Stomach smooth muscle (tissue), 2 donors: ENCODE data around the gene CEP104.
A peak's percentile ranks its signal among the peaks of the same experiment; 100 is the strongest.

Experiments
- H3K27ac ChIP-seq: one replicate; pipeline ENCODE4 v1.7.0; 2013; ENCODE audit warnings: mild to moderate bottlenecking, low read length, inconsistent platforms
- H3K27me3 ChIP-seq, 2 donors: one replicate each; pipeline ENCODE4 v1.7.0; 2013; ENCODE audit warnings: low read length in 2 of 2; ENCODE audit not compliant: insufficient read depth in 2 of 2, control insufficient read depth in 1 of 2
- H3K36me3 ChIP-seq, 2 donors: one replicate each; pipeline ENCODE4 v1.7.0; 2013; ENCODE audit warnings: low read length in 2 of 2; ENCODE audit not compliant: control insufficient read depth in 2 of 2, insufficient read depth in 2 of 2
- H3K4me1 ChIP-seq: one replicate; pipeline ENCODE4 v1.7.0; 2013; ENCODE audit warnings: low read length; ENCODE audit not compliant: control insufficient read depth, insufficient read depth
- H3K4me3 ChIP-seq, 2 donors: one replicate each; pipeline ENCODE4 v1.7.0; 2013; ENCODE audit warnings: low read length in 2 of 2
- H3K9ac ChIP-seq, 2 donors: one replicate each; pipeline ENCODE4 v1.7.0; 2013; ENCODE audit warnings: low read length in 2 of 2, mild to moderate bottlenecking in 1 of 2
- H3K9me3 ChIP-seq, 2 donors: one replicate each; pipeline ENCODE4 v1.7.0; 2013; ENCODE audit warnings: low read length in 2 of 2; ENCODE audit not compliant: control insufficient read depth in 2 of 2
- donor health status: healthy.
- donor health status: Pancreatic carcinoma.

Gene CEP104

DNA sequence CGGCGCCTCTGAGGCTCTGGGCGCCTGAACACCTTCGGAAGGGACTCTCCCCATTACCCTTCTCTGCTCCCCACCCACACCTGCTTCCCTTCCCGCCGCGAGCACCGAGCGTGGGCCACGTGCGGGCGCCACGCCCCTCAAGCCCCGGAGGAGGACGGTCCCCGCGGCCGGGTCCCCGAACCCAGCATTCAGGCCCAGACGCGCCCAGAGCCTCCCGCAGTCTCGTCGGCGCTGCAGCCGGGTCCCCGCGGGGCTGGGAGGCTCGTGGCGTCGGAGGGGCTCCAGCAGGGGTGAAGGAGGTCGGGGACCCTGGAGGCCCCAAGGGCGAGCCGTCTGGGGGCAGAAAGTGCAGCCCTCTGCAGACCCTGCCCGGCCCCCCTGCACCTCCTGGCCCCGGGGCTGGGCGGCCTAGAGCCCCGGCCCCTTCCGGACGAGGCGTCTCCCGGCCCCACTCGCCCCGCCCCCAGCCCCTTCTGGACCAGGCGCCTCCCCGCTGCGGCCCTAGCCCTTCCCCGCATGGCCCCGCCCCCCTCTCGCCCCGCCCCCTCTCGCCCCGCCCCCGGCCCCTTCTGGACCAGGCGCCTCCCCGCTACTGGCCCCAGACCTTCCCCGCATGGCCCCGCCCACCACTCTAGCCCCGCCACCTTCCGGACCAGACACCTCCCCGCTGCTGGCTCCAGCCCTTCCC is 84.8 kb downstream of the CEP104 start:
- no peak overlapping the region for H3K27ac ChIP-seq
- peaks cover 33% of the 10 kb centered on the region for H3K4me1 ChIP-seq
- peak overlapping the region; percentile 58 to 60 for H3K9ac ChIP-seq

GRCh38 chr1:3771108-3772026 is 85.6 kb downstream of the CEP104 start:
- Histone ChIP-seq H3K27ac (no peak overlapping the region), H3K4me1 (peaks cover 33% of the 10 kb centered on the region), H3K4me3 (peak overlapping the region; percentile 70 to 74), H3K36me3 (no peaks in the 10 kb centered on the region), H3K27me3 (no peaks in the 10 kb centered on the region), H3K9me3 (no peaks in the 10 kb centered on the region), H3K9ac (peak overlapping the region; percentile 58 to 60)

More for the DNA sequence above, 84.8 kb downstream of the CEP104 start:
- Histone ChIP-seq H3K27me3 (no peaks in the 10 kb centered on the region), H3K9me3 (no peaks in the 10 kb centered on the region), H3K36me3 (no peaks in the 10 kb centered on the region), H3K4me3 (peak overlapping the region; percentile 70 to 74)

- H3K36me3 ChIP-seq = no peaks in the 10 kb centered on the region
- no peak overlapping the region for H3K4me3 ChIP-seq
- no peak overlapping the region for H3K9ac ChIP-seq
- H3K4me1 ChIP-seq = peaks cover 30% of the 10 kb centered on the region
- H3K27ac ChIP-seq = no peak overlapping the region
- H3K9me3 ChIP-seq = no peaks in the 10 kb centered on the region
- no peaks in the 10 kb centered on the region for H3K27me3 ChIP-seq
Observed at GRCh38 chr1:3770047-3770765, 86.8 kb downstream of the CEP104 start.

- peaks cover 0 to 2% of the 10 kb centered on the region in 2 donors for H3K27me3 ChIP-seq
- H3K9me3 ChIP-seq = no peaks in the 10 kb centered on the region
- H3K4me3 ChIP-seq = no peak overlapping the region
- H3K36me3 ChIP-seq = no peaks in the 10 kb centered on the region
- H3K9ac ChIP-seq = no peak overlapping the region
- no peak overlapping the region for H3K27ac ChIP-seq
- peaks cover 28% of the 10 kb centered on the region for H3K4me1 ChIP-seq
Observed at GRCh38 chr1:3768811-3769390, 88.1 kb downstream of the CEP104 start.

GRCh38 chr1:3767328-3767925 is 89.6 kb downstream of the CEP104 start:
- Histone ChIP-seq H3K9ac (no peak overlapping the region), H3K9me3 (no peaks in the 10 kb centered on the region), H3K4me1 (peaks cover 16% of the 10 kb centered on the region), H3K36me3 (no peaks in the 10 kb centered on the region), H3K27ac (no peak overlapping the region), H3K4me3 (no peak overlapping the region), H3K27me3 (peaks cover 2 to 7% of the 10 kb centered on the region in 2 donors)

- H3K9ac ChIP-seq = no peak overlapping the region
- no peaks in the 10 kb centered on the region for H3K9me3 ChIP-seq
- no peak overlapping the region for H3K4me3 ChIP-seq
- no peaks in the 10 kb centered on the region for H3K36me3 ChIP-seq
- H3K27me3 ChIP-seq = peaks cover 9 to 15% of the 10 kb centered on the region in 2 donors
- H3K27ac ChIP-seq = no peak overlapping the region
- H3K4me1 ChIP-seq = no peaks in the 10 kb centered on the region
Observed at GRCh38 chr1:3763351-3764125, 93.5 kb downstream of the CEP104 start.

DNA sequence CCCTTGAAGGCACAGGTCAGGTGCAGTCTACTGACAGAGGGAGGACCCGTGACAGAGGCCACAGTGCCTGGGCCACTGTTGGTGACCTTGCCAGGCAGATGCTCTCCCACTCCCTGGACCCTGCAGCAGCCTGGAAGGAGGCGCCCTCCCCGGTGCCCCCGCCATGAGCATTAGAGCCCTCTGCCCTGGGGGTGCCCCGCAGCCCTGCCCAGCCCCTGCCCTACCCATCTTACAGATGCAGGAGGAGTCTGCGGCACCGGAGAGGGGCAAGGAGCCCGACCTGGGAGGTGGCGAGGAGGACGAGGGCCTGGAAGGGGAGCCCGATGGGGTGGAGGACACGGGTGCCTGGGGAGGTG is 94.2 kb downstream of the CEP104 start:
- no peak overlapping the region for H3K9ac ChIP-seq
- H3K27ac ChIP-seq = no peak overlapping the region
- peaks cover 9 to 15% of the 10 kb centered on the region in 2 donors for H3K27me3 ChIP-seq
- no peaks in the 10 kb centered on the region for H3K4me1 ChIP-seq
- no peaks in the 10 kb centered on the region for H3K36me3 ChIP-seq
- no peaks in the 10 kb centered on the region for H3K9me3 ChIP-seq
- H3K4me3 ChIP-seq = no peak overlapping the region

DNA sequence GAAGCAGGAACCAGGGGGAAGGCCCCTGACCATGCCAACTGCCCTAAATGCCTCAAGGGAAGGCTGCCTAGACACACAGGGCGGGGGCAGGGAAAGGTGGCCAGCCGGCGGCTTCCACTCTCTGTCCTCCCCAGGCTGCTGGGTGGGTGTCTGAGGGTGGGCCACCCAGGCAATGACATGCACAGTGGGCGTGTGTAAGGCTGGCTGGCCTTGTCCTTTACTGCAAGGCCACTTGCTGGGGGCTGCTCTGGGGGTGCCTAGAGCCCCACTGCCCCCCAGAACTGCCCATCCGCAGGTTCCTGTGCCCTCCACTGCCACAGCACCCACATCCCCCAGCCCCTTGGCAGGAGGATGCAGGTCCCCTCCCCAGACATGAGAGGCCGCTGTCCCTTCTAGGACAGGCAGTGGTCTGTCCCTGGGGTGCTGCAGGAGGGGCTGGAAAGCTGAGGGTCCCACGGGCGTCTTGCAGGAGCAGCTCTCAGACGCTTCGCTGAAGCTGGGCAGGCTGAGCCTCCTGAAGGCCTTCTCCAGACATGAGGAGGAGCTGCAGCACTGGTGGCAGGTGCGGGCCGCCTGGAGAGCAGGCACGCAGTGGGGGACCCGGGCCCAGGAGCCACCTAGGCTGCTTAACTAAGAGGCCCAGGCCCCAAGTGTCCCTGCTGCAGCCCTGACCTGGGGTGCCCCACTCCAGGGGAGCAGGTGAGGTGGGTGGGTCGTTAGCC is 94.7 kb downstream of the CEP104 start:
- Histone ChIP-seq H3K36me3 (no peaks in the 10 kb centered on the region), H3K4me1 (no peaks in the 10 kb centered on the region), H3K9me3 (no peaks in the 10 kb centered on the region), H3K27me3 (peaks cover 9 to 15% of the 10 kb centered on the region in 2 donors), H3K27ac (no peak overlapping the region), H3K4me3 (no peak overlapping the region), H3K9ac (no peak overlapping the region)
